CD4-positive, alpha-beta T cell treated with Interleukin-2 at 100 ng/mL for 4 hours (primary cell): ENCODE data around the gene FASN.
"Not testable (repeated sequence)": the region's sequence is repeated elsewhere in the genome, so short reads cannot be mapped to it uniquely, and the experiment has no call there.

Experiments used
- DNase-seq: peaks from one replicate; pipeline ENCODE4 v3.0.0-alpha.2; 2020; ENCODE audit warnings: low spot score

Gene FASN

DNA sequence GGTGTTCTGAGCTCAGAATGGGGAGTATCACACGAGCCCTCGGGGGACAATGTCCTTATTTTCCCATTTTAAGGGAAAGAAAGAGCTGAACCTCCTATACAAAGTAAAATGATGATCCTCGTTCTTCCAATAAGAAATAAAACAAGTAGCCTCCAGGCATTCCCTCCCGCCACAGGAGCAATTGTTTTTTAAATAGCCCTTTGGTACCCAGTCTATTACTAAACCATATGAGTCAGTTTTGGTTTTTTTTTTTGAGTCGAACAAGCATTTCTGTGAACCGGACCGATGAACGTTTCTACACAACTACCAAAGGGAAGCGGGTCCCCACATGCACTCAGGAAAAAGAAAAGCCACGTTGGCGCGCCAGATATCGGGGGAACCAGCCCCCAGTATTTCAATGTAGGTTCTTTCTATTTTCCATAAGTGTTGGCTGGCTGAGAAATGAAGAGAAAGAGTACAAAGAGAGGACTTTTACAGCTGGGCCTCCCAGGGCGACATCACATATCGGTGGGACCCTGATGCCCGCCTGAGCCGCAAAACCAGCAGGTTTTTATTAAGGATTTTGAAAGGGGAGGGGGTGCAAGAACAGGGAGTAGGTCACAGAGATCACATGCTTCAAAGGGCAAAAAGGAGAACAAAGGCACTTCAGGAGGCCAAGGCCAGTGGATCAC is 56.8 kb downstream of the FASN start:
- no peak for DNase-seq

DNA sequence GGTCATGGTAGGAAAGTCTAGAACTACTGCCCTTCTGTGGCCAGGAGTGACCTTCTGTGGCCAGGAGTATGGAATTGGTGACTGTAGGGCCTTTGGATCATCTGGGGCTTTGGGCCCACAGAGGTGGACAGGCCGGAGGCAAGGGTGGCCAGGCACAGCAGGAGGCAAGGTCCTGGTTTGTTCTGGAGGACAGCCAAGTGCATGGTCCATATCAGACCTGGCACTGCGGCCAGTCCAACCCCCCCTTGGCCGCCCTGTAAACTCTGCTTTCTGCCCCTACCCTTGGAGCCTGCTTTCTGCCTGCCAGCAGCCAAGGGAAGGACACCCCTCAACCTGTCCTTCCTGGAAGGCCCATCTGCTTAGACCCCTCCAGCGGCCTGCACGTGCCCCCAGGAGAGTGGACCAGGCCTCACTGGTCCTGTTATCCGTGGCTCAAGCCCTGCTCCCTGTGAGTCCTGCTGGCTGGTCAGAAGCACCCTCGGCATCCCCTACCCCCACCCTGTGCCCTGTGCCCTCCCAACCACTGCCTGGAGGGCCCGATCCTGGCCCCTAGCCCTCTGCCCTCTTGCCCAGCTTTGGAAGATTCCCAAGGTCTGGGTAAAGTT is 58.2 kb downstream of the FASN start:
- no peak for DNase-seq

DNA sequence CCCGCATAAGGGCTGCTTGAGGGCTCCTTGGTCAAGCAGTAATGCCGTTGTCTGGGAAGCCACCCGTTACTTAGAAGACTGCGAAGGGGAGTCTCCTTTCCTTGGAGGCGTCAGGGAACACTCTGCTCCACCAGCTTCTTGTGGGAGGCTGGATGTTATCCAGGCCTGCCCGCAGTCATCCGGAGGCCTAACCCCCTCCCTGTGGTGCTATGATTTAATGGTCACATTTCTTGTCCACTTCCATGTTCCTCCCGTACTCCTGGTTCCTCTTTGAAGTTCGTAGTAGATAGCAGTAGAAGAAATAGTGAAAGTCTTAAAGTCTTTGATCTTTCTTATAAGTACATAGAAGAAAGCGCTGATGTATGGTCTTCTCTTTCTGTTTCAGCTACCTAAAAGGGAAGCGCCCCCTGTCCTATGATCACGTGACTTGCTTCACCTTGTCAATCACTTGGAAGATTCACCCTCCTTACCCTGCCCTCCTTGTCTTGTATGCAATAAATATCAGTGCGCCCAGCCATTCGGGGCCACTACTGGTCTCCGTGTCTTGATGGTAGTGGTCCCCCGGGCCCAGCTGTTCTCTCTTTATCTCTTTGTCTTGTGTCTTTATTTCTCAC is 59.1 kb downstream of the FASN start:
- DNase-seq: not testable (repeated sequence)

- DNase-seq: no peak
Observed at GRCh38 chr17:82037889-82038195, 60.2 kb downstream of the FASN start.

DNA sequence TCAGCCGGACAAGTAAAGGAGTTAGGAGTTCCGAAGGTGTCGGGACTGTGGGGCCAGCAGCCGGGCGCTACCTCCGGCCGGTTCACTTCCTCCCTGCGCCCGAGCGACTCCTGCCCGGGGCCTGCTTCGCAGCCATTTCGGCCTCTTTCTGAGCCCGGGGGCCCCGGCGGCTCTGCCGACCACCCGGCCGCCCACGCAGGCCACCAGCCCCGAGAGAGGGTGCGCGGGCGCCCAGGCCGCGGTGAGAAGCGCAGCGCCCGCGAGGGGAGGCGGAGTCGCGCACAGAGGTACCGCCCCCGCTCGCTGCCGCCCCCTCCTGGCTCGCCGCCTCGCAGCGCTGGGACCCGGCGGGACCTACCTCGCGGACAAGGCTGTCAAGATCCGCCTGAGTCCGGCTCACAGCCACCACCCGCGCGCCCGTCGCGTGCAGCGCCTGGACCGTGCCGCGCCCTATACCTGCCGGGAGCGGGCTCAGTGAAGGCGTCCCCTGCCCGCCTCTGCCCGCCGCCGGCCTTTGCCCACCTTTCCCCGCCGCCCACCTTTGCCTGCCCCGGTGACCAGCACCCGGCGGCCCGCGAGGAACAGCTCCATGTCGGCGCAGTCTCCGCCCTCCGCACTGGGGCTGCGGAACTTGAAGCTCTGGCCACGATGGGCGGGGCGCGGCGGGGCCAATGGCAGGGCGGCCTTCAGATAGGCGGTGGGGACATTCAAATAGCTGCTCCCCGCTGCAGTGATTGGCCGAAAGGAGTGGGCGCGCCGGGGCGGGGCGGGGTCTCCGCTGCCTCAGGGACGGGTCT is 60.7 kb downstream of the FASN start, which contains the start of gene DCXR:
Gene DCXR, minus strand, starts transcription at position 606 of the 797 bp plus-strand sequence. Its CDS starts 15 bp downstream, at position 591.
- DNase-seq: peak; percentile 96

DNA sequence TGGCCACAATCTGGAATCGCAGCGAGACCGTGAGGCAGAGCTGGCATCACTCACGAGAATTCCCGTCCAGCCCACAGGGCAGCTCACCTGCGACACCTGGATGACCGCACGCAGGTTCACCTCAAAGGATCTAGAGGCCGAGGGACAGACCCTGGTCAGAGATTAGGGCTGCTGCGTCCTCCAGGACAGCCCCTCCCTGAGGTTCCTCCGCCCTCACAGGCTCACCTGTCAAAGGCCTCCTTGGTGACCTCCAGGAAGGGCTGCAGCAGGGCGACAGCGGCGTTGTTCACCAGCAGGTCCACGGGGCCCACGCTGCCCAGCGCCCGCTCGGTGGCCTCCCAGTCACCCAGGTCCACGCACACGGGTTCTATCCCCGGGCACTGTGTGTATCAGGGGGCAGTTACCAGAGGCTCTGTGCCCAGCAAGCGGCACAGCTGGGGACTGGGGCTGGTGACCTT is 61.4 kb downstream of the FASN start:
- DNase-seq: no peak

GRCh38 chr17:82035956-82036633 is 61.9 kb downstream of the FASN start:
- no peak for DNase-seq

- DNase-seq: no peak
Observed at GRCh38 chr17:82035488-82035887, 62.5 kb downstream of the FASN start.

DNA sequence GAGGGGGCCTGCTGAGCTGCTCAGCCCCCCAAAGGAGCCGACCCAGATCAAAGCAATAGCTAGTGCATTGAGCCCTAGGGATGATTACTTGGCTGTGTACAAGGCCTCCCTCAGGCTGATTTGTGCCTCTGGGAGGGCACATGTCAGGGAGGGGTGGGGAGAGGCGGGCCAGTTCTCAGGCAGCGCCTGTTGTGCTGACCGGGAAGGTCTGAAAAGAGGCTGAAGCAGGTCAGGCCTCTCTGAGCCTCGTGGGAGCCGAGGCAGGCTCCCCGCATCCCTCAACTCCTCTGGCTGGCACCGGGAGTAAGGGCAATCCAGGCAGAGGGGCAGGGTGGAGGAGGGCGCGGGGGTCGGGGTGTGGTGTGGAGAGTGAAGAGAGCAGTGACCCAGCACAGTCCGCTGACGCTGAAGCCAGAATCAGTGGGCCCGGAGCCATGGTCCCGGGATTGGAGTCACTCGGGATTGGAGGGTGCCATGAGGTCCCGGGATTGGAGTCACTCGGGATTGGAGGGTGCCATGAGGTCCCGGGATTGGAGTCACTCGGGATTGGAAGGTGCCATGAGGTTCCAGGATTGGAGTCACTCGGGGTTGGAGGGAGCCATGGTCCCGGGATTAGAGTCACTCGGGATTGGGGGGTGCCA is 63.5 kb downstream of the FASN start:
- no peak for DNase-seq

- no peak for DNase-seq
Observed at GRCh38 chr17:82033359-82034085, 64.5 kb downstream of the FASN start.

DNA sequence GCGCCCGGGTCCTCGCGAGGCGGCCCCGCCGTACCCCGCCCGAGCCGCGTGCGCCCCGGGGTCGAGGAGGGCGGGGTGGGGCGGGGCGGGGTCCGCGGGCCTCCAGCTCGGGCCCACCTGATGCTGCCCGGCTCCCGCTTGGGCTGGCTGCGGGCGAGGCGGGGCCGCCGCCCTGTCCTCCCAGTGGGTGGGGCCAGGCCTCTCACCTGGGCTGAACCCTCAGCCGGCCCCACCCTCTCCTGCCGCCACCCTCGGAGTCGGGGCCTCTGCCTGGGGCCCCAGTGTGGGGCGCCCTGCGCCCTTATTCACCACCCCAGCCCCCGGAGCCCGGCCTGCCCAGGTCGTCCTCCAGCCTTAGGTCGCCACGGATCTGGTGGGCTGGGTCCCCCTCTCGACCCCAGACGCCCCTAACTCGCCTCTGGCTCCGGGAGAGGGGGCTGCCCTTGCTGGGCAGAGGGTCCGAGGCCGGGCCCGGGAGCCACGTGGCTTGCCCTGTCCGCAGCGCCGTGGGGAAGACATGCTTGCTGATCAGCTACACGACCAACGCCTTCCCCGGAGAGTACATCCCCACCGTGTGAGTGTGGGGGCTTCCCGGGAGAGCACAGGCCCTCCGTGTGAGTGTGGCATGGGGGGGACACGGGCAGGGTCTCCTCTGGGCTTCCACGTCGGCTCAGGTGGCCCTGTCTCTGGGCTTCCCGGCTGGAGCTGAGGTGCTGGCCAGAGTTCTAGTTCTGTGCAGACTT is 66.0 kb downstream of the FASN start:
- DNase-seq: peak; percentile 18

DNA sequence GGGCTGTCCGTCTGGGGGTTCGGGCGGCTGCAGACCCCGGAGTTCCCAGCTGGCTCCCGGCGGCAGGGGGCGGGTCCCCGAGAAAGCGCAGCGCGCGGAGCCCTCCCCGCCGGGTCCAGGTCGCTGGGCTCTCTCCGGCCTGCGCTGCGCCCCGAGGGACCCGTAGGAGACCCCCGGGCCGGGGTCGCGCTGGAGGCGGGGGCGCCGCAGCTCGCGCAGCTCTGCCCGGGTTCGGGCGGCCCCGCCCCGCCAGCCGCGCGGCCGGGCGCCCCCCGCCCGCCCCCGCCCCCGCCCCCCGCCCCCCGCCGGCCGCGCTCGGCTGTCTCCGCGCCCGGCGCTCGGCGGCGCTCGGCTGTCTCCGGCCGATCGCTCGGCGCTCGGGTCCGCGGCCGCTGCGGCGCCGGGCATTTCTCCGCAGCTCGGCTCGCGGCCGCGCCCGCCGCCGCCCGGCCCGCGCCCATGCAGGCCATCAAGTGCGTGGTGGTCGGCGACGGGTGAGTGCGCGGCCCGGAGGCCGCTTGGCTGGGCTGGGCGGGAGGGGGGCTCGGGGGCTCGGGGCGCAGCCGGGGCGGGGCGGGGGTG is 66.6 kb downstream of the FASN start, which contains the start of gene RAC3:
Gene RAC3, plus strand, starts transcription at position 376 of the 582 bp plus-strand sequence. Its CDS starts 84 bp downstream, at position 460.
- no peak for DNase-seq

GRCh38 chr17:82030470-82031302 is 67.3 kb downstream of the FASN start:
- peak; percentile 84 for DNase-seq

GRCh38 chr17:82029990-82030469 is 68.0 kb downstream of the FASN start:
- DNase-seq: no peak

GRCh38 chr17:82029391-82029790 is 68.6 kb downstream of the FASN start:
- DNase-seq: no peak

DNA sequence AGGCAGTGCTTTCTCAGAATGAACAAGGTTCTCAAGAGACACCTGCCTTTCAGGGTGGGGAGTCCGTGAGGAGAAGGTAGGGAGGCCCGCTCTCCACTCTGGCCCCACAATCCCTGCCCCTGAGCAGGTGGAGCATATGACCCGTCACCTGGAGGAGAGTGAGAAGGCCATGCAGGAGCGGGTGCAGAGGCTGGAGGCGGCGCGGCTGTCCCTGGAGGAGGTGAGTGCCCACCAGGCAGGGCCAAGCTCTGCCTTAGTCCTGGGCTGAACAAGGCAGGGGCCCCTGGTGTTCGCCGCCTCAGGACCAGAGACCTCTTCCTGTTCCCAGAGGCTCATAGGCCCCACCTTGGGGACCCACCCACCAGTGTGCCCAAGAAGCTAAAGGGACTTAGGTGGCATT is 69.1 kb downstream of the FASN start:
- no peak for DNase-seq
